ENCODE measurements around the gene GRIA1. TPM values are rescaled to one million over a fixed set of nuclear protein-coding genes. Genes with fewer than 3 reads are reported as not detected.

Gene GRIA1
- total RNA-seq, 1 experiment from 2014 or later: not detected

- no peaks in the 10 kb centered on the region for H3K79me2 ChIP-seq (ENCODE audit: low read length)
- no peak overlapping the region for H3K9ac ChIP-seq (ENCODE audit: low read length)
- no peaks in the 10 kb centered on the region for H3K36me3 ChIP-seq (ENCODE audit: insufficient read depth, low read length)
- H3K9me3 ChIP-seq (ENCODE audit: low read length): no peaks in the 10 kb centered on the region
- no peaks in the 10 kb centered on the region for H3K27me3 ChIP-seq (ENCODE audit: low read length)
- no peaks in the 10 kb centered on the region for H3K9me2 ChIP-seq (replicated peaks; ENCODE audit: insufficient read depth, low read length)
- no peaks in the 10 kb centered on the region for H4K20me1 ChIP-seq (ENCODE audit: insufficient read depth, low read depth, low read length)
- no peak overlapping the region for H3K27ac ChIP-seq (ENCODE audit: low read length)
- no peak overlapping the region for H2AFZ ChIP-seq (ENCODE audit: low read length)
- no peak for DNase-seq
- H3K4me3 ChIP-seq (ENCODE audit: low read length): no peak overlapping the region
- no peaks in the 10 kb centered on the region for H3K4me1 ChIP-seq (ENCODE audit: low read length)
- H3K4me2 ChIP-seq (ENCODE audit: low read depth, low read length, poor library complexity, severe bottlenecking): no peak overlapping the region
These were observed 290.6 kb downstream of the GRIA1 start for GRCh38 chr5:153780876-153781705.

- no peaks in the 10 kb centered on the region for H3K4me1 ChIP-seq (ENCODE audit: low read length)
- no peak overlapping the region for H3K4me2 ChIP-seq (ENCODE audit: low read depth, low read length, poor library complexity, severe bottlenecking)
- DNase-seq: no peak
- H3K79me2 ChIP-seq (ENCODE audit: low read length): no peaks in the 10 kb centered on the region
- no peak overlapping the region for H2AFZ ChIP-seq (ENCODE audit: low read length)
- no peaks in the 10 kb centered on the region for H4K20me1 ChIP-seq (ENCODE audit: insufficient read depth, low read depth, low read length)
- no peaks in the 10 kb centered on the region for H3K27me3 ChIP-seq (ENCODE audit: low read length)
- H3K9me3 ChIP-seq (ENCODE audit: low read length): no peaks in the 10 kb centered on the region
- no peak overlapping the region for H3K9ac ChIP-seq (ENCODE audit: low read length)
- no peak overlapping the region for H3K27ac ChIP-seq (ENCODE audit: low read length)
- H3K36me3 ChIP-seq (ENCODE audit: insufficient read depth, low read length): no peaks in the 10 kb centered on the region
- H3K4me3 ChIP-seq (ENCODE audit: low read length): no peak overlapping the region
- H3K9me2 ChIP-seq (replicated peaks; ENCODE audit: insufficient read depth, low read length): no peaks in the 10 kb centered on the region
These were observed 292.3 kb downstream of the GRIA1 start for GRCh38 chr5:153782589-153783361.

GRCh38 chr5:153783362-153783658, 292.8 kb downstream of the GRIA1 start:
- H3K4me3 ChIP-seq (ENCODE audit: low read length): no peak overlapping the region
- no peak overlapping the region for H2AFZ ChIP-seq (ENCODE audit: low read length)
- no peaks in the 10 kb centered on the region for H4K20me1 ChIP-seq (ENCODE audit: insufficient read depth, low read depth, low read length)
- H3K36me3 ChIP-seq (ENCODE audit: insufficient read depth, low read length): no peaks in the 10 kb centered on the region
- H3K4me2 ChIP-seq (ENCODE audit: low read depth, low read length, poor library complexity, severe bottlenecking): no peak overlapping the region
- H3K4me1 ChIP-seq (ENCODE audit: low read length): no peaks in the 10 kb centered on the region
- H3K79me2 ChIP-seq (ENCODE audit: low read length): no peaks in the 10 kb centered on the region
- no peak for DNase-seq
- H3K27me3 ChIP-seq (ENCODE audit: low read length): no peaks in the 10 kb centered on the region
- no peaks in the 10 kb centered on the region for H3K9me3 ChIP-seq (ENCODE audit: low read length)
- no peak overlapping the region for H3K27ac ChIP-seq (ENCODE audit: low read length)
- no peaks in the 10 kb centered on the region for H3K9me2 ChIP-seq (replicated peaks; ENCODE audit: insufficient read depth, low read length)
- no peak overlapping the region for H3K9ac ChIP-seq (ENCODE audit: low read length)

GRCh38 chr5:153784277-153784676, 293.8 kb downstream of the GRIA1 start:
- H3K4me1 ChIP-seq (ENCODE audit: low read length): no peaks in the 10 kb centered on the region
- no peaks in the 10 kb centered on the region for H3K36me3 ChIP-seq (ENCODE audit: insufficient read depth, low read length)
- no peaks in the 10 kb centered on the region for H3K79me2 ChIP-seq (ENCODE audit: low read length)
- no peaks in the 10 kb centered on the region for H4K20me1 ChIP-seq (ENCODE audit: insufficient read depth, low read depth, low read length)
- no peak overlapping the region for H3K9ac ChIP-seq (ENCODE audit: low read length)
- no peak for DNase-seq
- H3K9me3 ChIP-seq (ENCODE audit: low read length): no peaks in the 10 kb centered on the region
- H3K27me3 ChIP-seq (ENCODE audit: low read length): no peaks in the 10 kb centered on the region
- H3K9me2 ChIP-seq (replicated peaks; ENCODE audit: insufficient read depth, low read length): no peaks in the 10 kb centered on the region
- H3K27ac ChIP-seq (ENCODE audit: low read length): no peak overlapping the region
- no peak overlapping the region for H3K4me3 ChIP-seq (ENCODE audit: low read length)
- no peak overlapping the region for H2AFZ ChIP-seq (ENCODE audit: low read length)
- no peak overlapping the region for H3K4me2 ChIP-seq (ENCODE audit: low read depth, low read length, poor library complexity, severe bottlenecking)

- Histone ChIP-seq H3K4me3 (ENCODE audit: low read length) (no peak overlapping the region), H4K20me1 (ENCODE audit: insufficient read depth, low read depth, low read length) (no peaks in the 10 kb centered on the region)
These were observed 300.9 kb downstream of the GRIA1 start for GRCh38 chr5:153791339-153791738.

GRCh38 chr5:153792305-153792704, 301.8 kb downstream of the GRIA1 start:
- H3K9ac ChIP-seq (ENCODE audit: low read length): no peak overlapping the region
- H3K4me3 ChIP-seq (ENCODE audit: low read length): no peak overlapping the region
- no peak overlapping the region for H3K4me2 ChIP-seq (ENCODE audit: low read depth, low read length, poor library complexity, severe bottlenecking)
- no peaks in the 10 kb centered on the region for H3K79me2 ChIP-seq (ENCODE audit: low read length)
- H3K27me3 ChIP-seq (ENCODE audit: low read length): no peaks in the 10 kb centered on the region
- no peaks in the 10 kb centered on the region for H4K20me1 ChIP-seq (ENCODE audit: insufficient read depth, low read depth, low read length)
- no peaks in the 10 kb centered on the region for H3K36me3 ChIP-seq (ENCODE audit: insufficient read depth, low read length)
- no peaks in the 10 kb centered on the region for H3K9me3 ChIP-seq (ENCODE audit: low read length)
- H3K4me1 ChIP-seq (ENCODE audit: low read length): no peaks in the 10 kb centered on the region
- H3K27ac ChIP-seq (ENCODE audit: low read length): no peak overlapping the region
- H3K9me2 ChIP-seq (replicated peaks; ENCODE audit: insufficient read depth, low read length): no peaks in the 10 kb centered on the region
- DNase-seq: no peak
- no peak overlapping the region for H2AFZ ChIP-seq (ENCODE audit: low read length)

More at GRCh38 chr5:153791339-153791738, 300.9 kb downstream of the GRIA1 start:
- H3K27me3 ChIP-seq (ENCODE audit: low read length): no peaks in the 10 kb centered on the region
- no peak overlapping the region for H3K9ac ChIP-seq (ENCODE audit: low read length)
- H3K36me3 ChIP-seq (ENCODE audit: insufficient read depth, low read length): no peaks in the 10 kb centered on the region
- H2AFZ ChIP-seq (ENCODE audit: low read length): no peak overlapping the region
- DNase-seq: no peak
- no peaks in the 10 kb centered on the region for H3K79me2 ChIP-seq (ENCODE audit: low read length)
- H3K9me3 ChIP-seq (ENCODE audit: low read length): no peaks in the 10 kb centered on the region
- H3K27ac ChIP-seq (ENCODE audit: low read length): no peak overlapping the region
- H3K9me2 ChIP-seq (replicated peaks; ENCODE audit: insufficient read depth, low read length): no peaks in the 10 kb centered on the region
- H3K4me2 ChIP-seq (ENCODE audit: low read depth, low read length, poor library complexity, severe bottlenecking): no peak overlapping the region
- H3K4me1 ChIP-seq (ENCODE audit: low read length): no peaks in the 10 kb centered on the region

- DNase-seq: no peak
- Histone ChIP-seq H3K4me3 (ENCODE audit: low read length) (no peak overlapping the region), H3K9ac (ENCODE audit: low read length) (no peak overlapping the region), H3K36me3 (ENCODE audit: insufficient read depth, low read length) (no peaks in the 10 kb centered on the region), H3K79me2 (ENCODE audit: low read length) (no peaks in the 10 kb centered on the region), H3K9me3 (ENCODE audit: low read length) (no peaks in the 10 kb centered on the region), H3K4me2 (ENCODE audit: low read depth, low read length, poor library complexity, severe bottlenecking) (no peak overlapping the region), H4K20me1 (ENCODE audit: insufficient read depth, low read depth, low read length) (no peaks in the 10 kb centered on the region), H2AFZ (ENCODE audit: low read length) (no peak overlapping the region), H3K27ac (ENCODE audit: low read length) (no peak overlapping the region), H3K27me3 (ENCODE audit: low read length) (no peaks in the 10 kb centered on the region), H3K4me1 (ENCODE audit: low read length) (no peaks in the 10 kb centered on the region), H3K9me2 (replicated peaks; ENCODE audit: insufficient read depth, low read length) (no peaks in the 10 kb centered on the region)
These were observed 303.2 kb downstream of the GRIA1 start for GRCh38 chr5:153793699-153794098.

- no peaks in the 10 kb centered on the region for H3K79me2 ChIP-seq (ENCODE audit: low read length)
- H3K4me2 ChIP-seq (ENCODE audit: low read depth, low read length, poor library complexity, severe bottlenecking): no peak overlapping the region
- no peak overlapping the region for H2AFZ ChIP-seq (ENCODE audit: low read length)
- no peaks in the 10 kb centered on the region for H3K27me3 ChIP-seq (ENCODE audit: low read length)
- no peaks in the 10 kb centered on the region for H3K4me1 ChIP-seq (ENCODE audit: low read length)
- no peaks in the 10 kb centered on the region for H3K9me3 ChIP-seq (ENCODE audit: low read length)
- H3K4me3 ChIP-seq (ENCODE audit: low read length): no peak overlapping the region
- no peaks in the 10 kb centered on the region for H3K9me2 ChIP-seq (replicated peaks; ENCODE audit: insufficient read depth, low read length)
- no peak overlapping the region for H3K27ac ChIP-seq (ENCODE audit: low read length)
- no peaks in the 10 kb centered on the region for H3K36me3 ChIP-seq (ENCODE audit: insufficient read depth, low read length)
- no peak for DNase-seq
- H3K9ac ChIP-seq (ENCODE audit: low read length): no peak overlapping the region
- no peaks in the 10 kb centered on the region for H4K20me1 ChIP-seq (ENCODE audit: insufficient read depth, low read depth, low read length)
These were observed 303.9 kb downstream of the GRIA1 start for GRCh38 chr5:153794327-153794726.

Data from Karpas-422 (cell line).